Measurements from ENCODE around the gene IQCM. TPM values are rescaled to one million over a fixed set of nuclear protein-coding genes. Genes with fewer than 3 reads are reported as not detected.
"Not testable (repeated sequence)": the region's sequence is repeated elsewhere in the genome, so short reads cannot be mapped to it uniquely, and the experiment has no call there.

The IQCM gene
- total and polyA plus RNA-seq, 3 donors from 2014 or later, result 6.5 to 10.7 (median 7.4) TPM

DNA sequence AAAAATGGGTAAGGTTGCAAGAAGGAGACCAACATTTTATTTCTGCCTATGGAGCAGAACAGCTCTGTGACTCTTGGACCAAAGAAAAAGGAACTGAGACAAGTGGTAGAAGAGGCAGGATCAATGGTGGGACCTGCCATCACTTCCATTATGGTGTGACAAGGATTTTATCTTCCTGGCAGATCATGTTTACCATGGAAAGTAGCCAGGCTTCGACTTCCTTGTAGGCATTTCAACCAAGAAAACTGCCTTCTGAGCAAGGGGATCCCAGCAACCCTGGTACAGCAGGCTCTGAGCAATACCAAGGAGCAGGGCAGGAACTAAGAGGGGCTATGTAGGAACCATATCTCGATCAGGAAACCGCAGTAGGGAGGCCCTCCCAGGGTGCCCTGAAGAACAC lies 317.4 kb downstream of the IQCM start:
- no peak for TF ChIP-seq POLR2A (IDR thresholded peaks at IDR 0.05)
- TF ChIP-seq, protein P1, sequence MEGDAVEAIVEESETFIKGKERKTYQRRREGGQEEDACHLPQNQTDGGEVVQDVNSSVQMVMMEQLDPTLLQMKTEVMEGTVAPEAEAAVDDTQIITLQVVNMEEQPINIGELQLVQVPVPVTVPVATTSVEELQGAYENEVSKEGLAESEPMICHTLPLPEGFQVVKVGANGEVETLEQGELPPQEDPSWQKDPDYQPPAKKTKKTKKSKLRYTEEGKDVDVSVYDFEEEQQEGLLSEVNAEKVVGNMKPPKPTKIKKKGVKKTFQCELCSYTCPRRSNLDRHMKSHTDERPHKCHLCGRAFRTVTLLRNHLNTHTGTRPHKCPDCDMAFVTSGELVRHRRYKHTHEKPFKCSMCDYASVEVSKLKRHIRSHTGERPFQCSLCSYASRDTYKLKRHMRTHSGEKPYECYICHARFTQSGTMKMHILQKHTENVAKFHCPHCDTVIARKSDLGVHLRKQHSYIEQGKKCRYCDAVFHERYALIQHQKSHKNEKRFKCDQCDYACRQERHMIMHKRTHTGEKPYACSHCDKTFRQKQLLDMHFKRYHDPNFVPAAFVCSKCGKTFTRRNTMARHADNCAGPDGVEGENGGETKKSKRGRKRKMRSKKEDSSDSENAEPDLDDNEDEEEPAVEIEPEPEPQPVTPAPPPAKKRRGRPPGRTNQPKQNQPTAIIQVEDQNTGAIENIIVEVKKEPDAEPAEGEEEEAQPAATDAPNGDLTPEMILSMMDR (IDR thresholded peaks at IDR 0.05), result no peak
- no peaks in the 10 kb centered on the region for H3K9me3 ChIP-seq
- H3K4me3 ChIP-seq, result no peak overlapping the region
- H3K27me3 ChIP-seq, result no peaks in the 10 kb centered on the region
- no peak overlapping the region for H3K27ac ChIP-seq
- DNase-seq, result no peak
- H3K4me1 ChIP-seq, result no peaks in the 10 kb centered on the region
- WGBS, 2 donors, result 56 to 88% methylated on average over 3 of the region's 3 CpGs
- H3K36me3 ChIP-seq (ENCODE audit: low read depth, missing control alignments), result no peaks in the 10 kb centered on the region
- intact Hi-C loops (cut with DNase I; ENCODE audit: low total_unique reads), result no loop called here

DNA sequence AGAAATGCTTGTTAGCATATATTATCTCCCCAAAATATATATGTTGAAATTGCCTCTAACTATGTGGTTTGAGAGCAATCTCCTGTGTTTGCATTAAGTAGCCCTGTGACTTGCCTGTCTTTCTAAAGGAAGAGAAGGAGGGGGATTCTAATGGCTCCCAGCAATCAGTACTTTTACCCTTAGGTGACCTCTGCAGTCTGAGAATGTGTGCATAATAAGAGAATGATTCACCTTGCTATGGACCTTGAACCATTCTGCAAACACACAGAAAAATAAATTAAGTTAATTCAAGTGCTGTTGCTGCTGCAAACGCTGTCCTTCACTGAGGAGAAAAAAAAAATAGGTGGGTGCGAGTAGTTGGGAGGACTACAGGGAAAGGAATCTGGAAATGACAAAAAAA lies 322.2 kb downstream of the IQCM start:
- H3K27me3 ChIP-seq, result no peaks in the 10 kb centered on the region
- H3K4me1 ChIP-seq, result no peaks in the 10 kb centered on the region
- H3K4me3 ChIP-seq, result no peak overlapping the region
- TF ChIP-seq POLR2A (IDR thresholded peaks at IDR 0.05), result no peak
- TF ChIP-seq, protein P1 (IDR thresholded peaks at IDR 0.05), result no peak
- no peaks in the 10 kb centered on the region for H3K9me3 ChIP-seq
- intact Hi-C loops (cut with DNase I; ENCODE audit: low total_unique reads), result no loop called here
- no peak overlapping the region for H3K27ac ChIP-seq
- H3K36me3 ChIP-seq (ENCODE audit: low read depth, missing control alignments), result no peaks in the 10 kb centered on the region
- DNase-seq, result no peak
- WGBS, 2 donors, result 41 to 62% methylated on average over 2 of the region's 2 CpGs

DNA sequence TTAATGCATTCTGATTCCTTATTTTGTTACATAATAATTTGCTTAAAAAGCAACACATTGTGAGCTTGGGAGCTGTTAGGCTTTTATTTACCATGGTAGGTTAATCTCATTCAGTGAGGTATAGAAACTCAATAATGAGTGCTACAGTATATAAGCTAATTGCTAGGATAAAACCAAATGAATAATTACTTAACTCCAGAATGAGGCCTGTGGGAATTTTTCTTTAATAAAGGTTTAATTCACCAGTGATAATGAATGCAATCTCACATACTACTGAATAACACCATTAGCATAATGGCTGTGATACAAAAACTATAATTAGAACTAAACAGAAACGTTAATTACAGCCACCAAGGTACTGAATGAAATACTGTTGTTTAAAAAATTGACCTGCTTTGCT lies 326.3 kb downstream of the IQCM start:
- H3K4me1 ChIP-seq, result no peaks in the 10 kb centered on the region
- DNase-seq, result no peak
- intact Hi-C loops (cut with DNase I; ENCODE audit: low total_unique reads), result no loop called here
- no peaks in the 10 kb centered on the region for H3K9me3 ChIP-seq
- TF ChIP-seq, protein P1 (IDR thresholded peaks at IDR 0.05), result no peak
- no peak for TF ChIP-seq POLR2A (IDR thresholded peaks at IDR 0.05)
- 48 to 74% methylated on average over 1 of the region's 1 CpG for WGBS, 2 donors
- H3K4me3 ChIP-seq, result no peak overlapping the region
- H3K27ac ChIP-seq, result no peak overlapping the region
- no peaks in the 10 kb centered on the region for H3K27me3 ChIP-seq
- no peaks in the 10 kb centered on the region for H3K36me3 ChIP-seq (ENCODE audit: low read depth, missing control alignments)

DNA sequence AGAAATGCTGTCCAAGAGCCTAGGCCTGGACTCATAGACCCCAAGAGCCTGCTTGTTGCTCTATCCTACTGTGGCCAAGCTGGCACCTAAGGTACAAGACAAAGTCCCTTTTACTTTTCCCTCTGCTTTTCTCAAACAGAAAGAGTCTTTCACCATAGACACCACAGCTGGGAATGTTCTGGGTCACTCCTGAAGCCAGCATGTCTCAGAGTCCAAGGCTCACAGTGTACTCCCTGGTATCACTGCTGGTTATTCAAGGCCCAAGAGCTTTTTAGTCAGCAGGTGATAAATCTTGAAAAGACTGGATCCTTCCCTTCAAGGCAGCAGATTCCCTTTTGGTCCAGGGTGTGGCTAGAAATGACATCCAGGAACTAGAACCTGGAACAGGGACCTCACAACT lies 328.8 kb downstream of the IQCM start:
- H3K27ac ChIP-seq, result no peak overlapping the region
- no peaks in the 10 kb centered on the region for H3K9me3 ChIP-seq
- H3K27me3 ChIP-seq, result no peaks in the 10 kb centered on the region
- DNase-seq, result no peak
- no peak overlapping the region for H3K4me3 ChIP-seq
- H3K4me1 ChIP-seq, result no peaks in the 10 kb centered on the region
- intact Hi-C loops (cut with DNase I; ENCODE audit: low total_unique reads), result no loop called here
- H3K36me3 ChIP-seq (ENCODE audit: low read depth, missing control alignments), result no peaks in the 10 kb centered on the region
- TF ChIP-seq, protein P1 (IDR thresholded peaks at IDR 0.05), result no peak
- no peak for TF ChIP-seq POLR2A (IDR thresholded peaks at IDR 0.05)

DNA sequence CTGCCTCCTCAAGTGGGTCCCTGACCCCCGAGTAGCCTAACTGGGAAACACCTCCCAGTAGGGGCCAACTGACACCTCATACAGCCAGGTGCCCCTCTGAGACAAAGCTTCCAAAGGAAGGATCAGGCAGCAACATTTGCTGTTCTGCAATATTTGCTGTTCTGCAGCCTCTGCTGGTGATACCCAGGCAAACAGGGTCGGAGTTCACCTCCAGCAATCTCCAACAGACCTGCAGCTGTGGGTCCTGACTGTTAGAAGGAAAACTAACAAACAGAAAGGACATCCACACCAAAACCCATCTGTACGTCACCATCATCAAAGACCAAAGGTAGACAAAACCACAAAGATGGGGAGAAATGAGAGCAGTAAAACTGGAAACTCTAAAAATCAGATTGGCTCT lies 347.0 kb downstream of the IQCM start:
- DNase-seq; intact Hi-C loops (cut with DNase I; ENCODE audit: low total_unique reads): not testable (repeated sequence)
- WGBS, 2 donors, result 87% methylated on average over 2 to 3 of the region's 3 CpGs

More for the DNA sequence above, 347.0 kb downstream of the IQCM start:
- not testable (repeated sequence) for H3K36me3 ChIP-seq (ENCODE audit: low read depth, missing control alignments); H3K27ac ChIP-seq; H3K4me3 ChIP-seq; H3K27me3 ChIP-seq; H3K4me1 ChIP-seq; H3K9me3 ChIP-seq
